ENCODE data around the gene PI4KB. TPM values are rescaled to one million over a fixed set of nuclear protein-coding genes. Genes with fewer than 3 reads are reported as not detected.
A peak's percentile ranks its signal among the peaks of the same experiment; 100 is the strongest.

PI4KB gene
- total and polyA plus RNA-seq, 2 of the 13 experiments (the other 11 are each of a cell fraction or from before 2014, with no cell fraction given) = 19.5 to 29.3 TPM

DNA sequence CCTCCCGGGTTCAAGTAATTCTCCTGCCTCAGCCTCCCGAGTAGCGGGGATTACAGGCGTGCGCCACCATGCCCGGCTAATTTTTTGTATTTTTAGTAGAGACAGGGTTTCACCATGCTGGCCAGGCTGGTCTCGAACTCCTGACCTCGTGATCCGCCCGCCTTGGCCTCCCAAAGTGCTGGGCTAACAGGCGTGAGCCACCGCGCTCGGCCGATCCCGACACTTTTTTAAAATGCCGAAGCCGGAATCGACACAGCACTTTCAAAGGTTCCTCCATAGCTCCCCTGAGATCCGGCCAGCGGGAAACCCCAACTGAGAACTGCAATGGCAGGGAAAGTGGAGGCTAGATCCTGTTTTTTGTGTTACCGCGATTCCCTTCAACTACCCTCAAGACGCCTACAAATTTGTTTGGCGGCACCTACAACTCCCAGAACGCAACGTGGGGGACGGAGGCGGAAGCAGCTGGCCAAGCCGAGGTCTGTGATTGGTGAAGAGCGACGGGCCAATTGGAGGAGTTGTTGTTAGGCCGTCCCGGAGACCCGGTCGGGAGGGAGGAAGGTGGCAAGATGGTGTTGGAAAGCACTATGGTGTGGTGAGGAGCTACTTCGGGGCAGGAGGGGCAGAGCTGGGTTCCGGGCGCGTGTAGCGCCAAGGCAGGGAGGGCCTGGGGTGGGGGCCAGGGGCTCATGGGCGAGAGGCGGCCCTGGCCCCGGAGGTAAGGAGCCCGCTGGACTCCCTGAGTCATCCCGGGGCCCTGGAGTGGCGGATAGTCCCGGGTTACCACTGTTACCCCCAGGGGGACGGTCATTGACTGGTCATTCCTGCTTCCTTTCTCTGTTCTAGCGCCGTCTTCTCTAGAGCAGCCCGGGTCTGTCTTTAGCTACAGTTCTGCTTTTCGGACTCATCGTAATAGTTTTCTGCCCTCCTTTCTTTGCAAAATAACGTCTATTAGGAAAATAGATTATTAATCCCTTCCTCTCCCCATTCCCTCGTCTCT lies 72.7 kb downstream of the PI4KB start, which contains the start of gene PSMD4 (continued):
- 0 out of 2 replicates have a peak, but pooled peaks have one; percentile 21 for TF ChIP-seq FOXK2 (IDR thresholded peaks at IDR 0.05)
- TF ChIP-seq SP2 (CRISPR knock-in tag; IDR thresholded peaks at IDR 0.05) = peak; percentile 61; the same call in 1 of the 2 replicates
- TF ChIP-seq ZNF616 (CRISPR knock-in tag; IDR thresholded peaks at IDR 0.05; ENCODE audit: low read depth) = no peak
- TF ChIP-seq ZNF747 (CRISPR knock-in tag; IDR thresholded peaks at IDR 0.05; ENCODE audit: borderline replicate concordance) = 0 out of 2 replicates have a peak, but pooled peaks have one; percentile 52
- peak; percentile 77; the same call in 1 of the 2 replicates for TF ChIP-seq ZNF788 (CRISPR knock-in tag; IDR thresholded peaks at IDR 0.05; ENCODE audit: borderline replicate concordance)
- peak; percentile 82 for TF ChIP-seq PHF20 (CRISPR knock-in tag; IDR thresholded peaks at IDR 0.05)
- TF ChIP-seq ZC3H13 (CRISPR knock-in tag; IDR thresholded peaks at IDR 0.05) = peak; percentile 34; the same call in 1 of the 2 replicates
- TF ChIP-seq NFIC (IDR thresholded peaks at IDR 0.05; ENCODE audit: low read length) = 0 out of 2 replicates have a peak, but pooled peaks have one; percentile 38
- peak; percentile 87; the same call in 1 of the 3 replicates for TF ChIP-seq MXI1 (IDR thresholded peaks at IDR 0.05; ENCODE audit: borderline replicate concordance, low read depth, low read length)
- 0 out of 2 replicates have a peak, but pooled peaks have one; percentile 16 for TF ChIP-seq PITX1 (CRISPR knock-in tag; IDR thresholded peaks at IDR 0.05)
- peak; percentile 81; the same call in 1 of the 2 replicates for TF ChIP-seq ATF7-NPFF (CRISPR knock-in tag; IDR thresholded peaks at IDR 0.05; ENCODE audit: low read depth)
- TF ChIP-seq, protein P1, sequence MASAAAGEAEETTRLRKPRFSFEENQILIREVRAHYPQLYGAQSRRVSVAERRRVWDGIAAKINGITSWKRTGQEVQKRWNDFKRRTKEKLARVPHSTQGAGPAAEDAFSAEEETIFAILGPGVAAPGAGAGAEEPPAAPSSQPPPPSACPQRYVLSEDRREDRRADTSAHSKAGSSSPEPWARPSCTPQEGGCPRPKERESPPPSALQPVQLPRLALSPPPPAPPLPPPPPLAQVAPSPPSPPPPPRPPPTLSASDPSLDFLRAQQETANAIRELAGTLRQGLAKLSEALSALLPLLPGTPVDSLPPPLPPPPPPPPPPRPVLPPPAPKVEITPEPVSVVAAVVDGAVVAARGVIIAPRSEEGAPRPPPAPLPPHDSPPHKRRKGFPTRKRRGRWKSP (CRISPR knock-in tag; IDR thresholded peaks at IDR 0.05) = peak; percentile 55; the same call in 1 of the 2 replicates
- peak; percentile 67; the same call in 1 of the 2 replicates for TF ChIP-seq REL (CRISPR knock-in tag; conservative IDR thresholded peaks at IDR 0.05)
- peak; percentile 51 for TF ChIP-seq POGZ (CRISPR knock-in tag; IDR thresholded peaks at IDR 0.05)
- TF ChIP-seq, protein P2, sequence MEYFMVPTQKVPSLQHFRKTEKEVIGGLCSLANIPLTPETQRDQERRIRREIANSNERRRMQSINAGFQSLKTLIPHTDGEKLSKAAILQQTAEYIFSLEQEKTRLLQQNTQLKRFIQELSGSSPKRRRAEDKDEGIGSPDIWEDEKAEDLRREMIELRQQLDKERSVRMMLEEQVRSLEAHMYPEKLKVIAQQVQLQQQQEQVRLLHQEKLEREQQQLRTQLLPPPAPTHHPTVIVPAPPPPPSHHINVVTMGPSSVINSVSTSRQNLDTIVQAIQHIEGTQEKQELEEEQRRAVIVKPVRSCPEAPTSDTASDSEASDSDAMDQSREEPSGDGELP (IDR thresholded peaks at IDR 0.05; ENCODE audit: borderline replicate concordance, low read depth) = peak; percentile 98
- TF ChIP-seq ZNF619 (CRISPR knock-in tag; IDR thresholded peaks at IDR 0.05) = peak; percentile 36; the same call in 1 of the 2 replicates
- 0 out of 2 replicates have a peak, but pooled peaks have one; percentile 18 for TF ChIP-seq ARID2 (CRISPR knock-in tag; IDR thresholded peaks at IDR 0.05; ENCODE audit: borderline replicate concordance)
- peak; percentile 68; the same call in 1 of the 2 replicates for TF ChIP-seq ZNF547 (CRISPR knock-in tag; IDR thresholded peaks at IDR 0.05)
- TF ChIP-seq, protein P3, sequence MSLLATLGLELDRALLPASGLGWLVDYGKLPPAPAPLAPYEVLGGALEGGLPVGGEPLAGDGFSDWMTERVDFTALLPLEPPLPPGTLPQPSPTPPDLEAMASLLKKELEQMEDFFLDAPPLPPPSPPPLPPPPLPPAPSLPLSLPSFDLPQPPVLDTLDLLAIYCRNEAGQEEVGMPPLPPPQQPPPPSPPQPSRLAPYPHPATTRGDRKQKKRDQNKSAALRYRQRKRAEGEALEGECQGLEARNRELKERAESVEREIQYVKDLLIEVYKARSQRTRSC (CRISPR knock-in tag; IDR thresholded peaks at IDR 0.05; ENCODE audit: low read depth) = no peak
- TF ChIP-seq YEATS4 (CRISPR knock-in tag; IDR thresholded peaks at IDR 0.05; ENCODE audit: borderline replicate concordance) = 0 out of 2 replicates have a peak, but pooled peaks have one; percentile 72
- TF ChIP-seq, protein P4, sequence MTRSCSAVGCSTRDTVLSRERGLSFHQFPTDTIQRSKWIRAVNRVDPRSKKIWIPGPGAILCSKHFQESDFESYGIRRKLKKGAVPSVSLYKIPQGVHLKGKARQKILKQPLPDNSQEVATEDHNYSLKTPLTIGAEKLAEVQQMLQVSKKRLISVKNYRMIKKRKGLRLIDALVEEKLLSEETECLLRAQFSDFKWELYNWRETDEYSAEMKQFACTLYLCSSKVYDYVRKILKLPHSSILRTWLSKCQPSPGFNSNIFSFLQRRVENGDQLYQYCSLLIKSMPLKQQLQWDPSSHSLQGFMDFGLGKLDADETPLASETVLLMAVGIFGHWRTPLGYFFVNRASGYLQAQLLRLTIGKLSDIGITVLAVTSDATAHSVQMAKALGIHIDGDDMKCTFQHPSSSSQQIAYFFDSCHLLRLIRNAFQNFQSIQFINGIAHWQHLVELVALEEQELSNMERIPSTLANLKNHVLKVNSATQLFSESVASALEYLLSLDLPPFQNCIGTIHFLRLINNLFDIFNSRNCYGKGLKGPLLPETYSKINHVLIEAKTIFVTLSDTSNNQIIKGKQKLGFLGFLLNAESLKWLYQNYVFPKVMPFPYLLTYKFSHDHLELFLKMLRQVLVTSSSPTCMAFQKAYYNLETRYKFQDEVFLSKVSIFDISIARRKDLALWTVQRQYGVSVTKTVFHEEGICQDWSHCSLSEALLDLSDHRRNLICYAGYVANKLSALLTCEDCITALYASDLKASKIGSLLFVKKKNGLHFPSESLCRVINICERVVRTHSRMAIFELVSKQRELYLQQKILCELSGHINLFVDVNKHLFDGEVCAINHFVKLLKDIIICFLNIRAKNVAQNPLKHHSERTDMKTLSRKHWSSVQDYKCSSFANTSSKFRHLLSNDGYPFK (CRISPR knock-in tag; IDR thresholded peaks at IDR 0.05; ENCODE audit: borderline replicate concordance) = peak; percentile 98
- no peak for TF ChIP-seq KLF11 (CRISPR knock-in tag; IDR thresholded peaks at IDR 0.05)

Data from HepG2 (cell line).